ENCODE measurements around the gene DACH1.

Gene DACH1

DNA sequence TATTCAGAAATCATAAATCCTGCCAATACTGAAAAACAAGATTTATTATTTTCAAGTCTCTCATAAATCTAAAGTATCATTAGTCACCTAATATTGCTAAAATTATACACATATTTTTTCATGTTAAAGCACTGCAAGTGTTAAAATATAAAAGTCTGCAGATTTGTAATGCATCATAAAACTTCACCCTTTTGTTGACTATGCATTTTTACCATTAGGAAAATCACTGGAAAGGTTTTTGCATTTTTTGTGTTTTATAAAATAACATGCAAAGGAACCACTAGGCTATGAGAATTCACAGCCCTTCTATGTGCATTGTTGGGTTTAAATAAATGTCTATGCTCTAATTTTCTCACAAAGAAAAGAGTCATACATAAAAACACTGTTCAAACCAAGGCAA, 407.3 kb downstream of the DACH1 start:
- no peak for DNase-seq (ENCODE audit: low spot score)
- in situ Hi-C loops (cut with MboI; ENCODE audit: low sequenced_read_pairs, unreplicated experiment): no loop called here
- TF ChIP-seq, protein P1, sequence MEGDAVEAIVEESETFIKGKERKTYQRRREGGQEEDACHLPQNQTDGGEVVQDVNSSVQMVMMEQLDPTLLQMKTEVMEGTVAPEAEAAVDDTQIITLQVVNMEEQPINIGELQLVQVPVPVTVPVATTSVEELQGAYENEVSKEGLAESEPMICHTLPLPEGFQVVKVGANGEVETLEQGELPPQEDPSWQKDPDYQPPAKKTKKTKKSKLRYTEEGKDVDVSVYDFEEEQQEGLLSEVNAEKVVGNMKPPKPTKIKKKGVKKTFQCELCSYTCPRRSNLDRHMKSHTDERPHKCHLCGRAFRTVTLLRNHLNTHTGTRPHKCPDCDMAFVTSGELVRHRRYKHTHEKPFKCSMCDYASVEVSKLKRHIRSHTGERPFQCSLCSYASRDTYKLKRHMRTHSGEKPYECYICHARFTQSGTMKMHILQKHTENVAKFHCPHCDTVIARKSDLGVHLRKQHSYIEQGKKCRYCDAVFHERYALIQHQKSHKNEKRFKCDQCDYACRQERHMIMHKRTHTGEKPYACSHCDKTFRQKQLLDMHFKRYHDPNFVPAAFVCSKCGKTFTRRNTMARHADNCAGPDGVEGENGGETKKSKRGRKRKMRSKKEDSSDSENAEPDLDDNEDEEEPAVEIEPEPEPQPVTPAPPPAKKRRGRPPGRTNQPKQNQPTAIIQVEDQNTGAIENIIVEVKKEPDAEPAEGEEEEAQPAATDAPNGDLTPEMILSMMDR (IDR thresholded peaks at IDR 0.05; ENCODE audit: borderline replicate concordance, control extremely low read depth, extremely low read depth, insufficient read depth, missing control alignments): no peak

DNA sequence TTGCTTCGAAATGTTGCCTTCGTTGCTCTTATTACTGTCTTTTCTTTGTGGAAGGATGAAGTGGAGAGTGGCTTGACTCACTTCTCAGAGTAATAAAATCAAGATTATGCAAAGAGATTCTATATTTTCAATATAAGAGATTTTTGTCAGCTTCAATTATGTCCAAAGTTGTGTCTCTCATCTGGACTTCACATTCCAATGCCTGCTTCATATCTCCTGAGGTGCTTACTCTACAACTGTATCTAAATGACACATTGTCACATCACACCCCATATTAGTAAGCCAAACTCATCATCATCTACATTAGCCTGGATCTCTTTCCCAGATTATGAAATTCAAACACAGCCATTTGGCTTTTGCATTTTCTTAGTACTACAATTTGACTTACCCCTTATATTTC, 409.4 kb downstream of the DACH1 start:
- in situ Hi-C loops (cut with MboI; ENCODE audit: low sequenced_read_pairs, unreplicated experiment): no loop called here

DNA sequence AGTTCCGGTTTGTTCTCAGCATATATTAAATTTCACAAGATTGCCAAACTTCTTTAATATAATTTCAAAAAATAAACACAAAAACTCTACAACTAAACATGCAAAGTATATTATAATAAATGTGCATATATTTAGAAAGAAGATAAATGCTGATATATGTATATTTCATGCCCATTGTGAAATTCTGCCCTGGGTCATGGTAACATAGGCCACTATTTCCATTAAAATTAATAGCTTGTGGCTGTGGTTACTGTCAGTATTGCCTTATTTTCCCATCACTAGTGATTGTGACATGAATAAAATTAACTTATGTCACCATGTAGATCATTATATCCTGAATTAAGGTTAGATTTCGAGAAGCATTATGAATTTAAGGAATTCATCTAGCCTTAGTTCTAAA, 410.9 kb downstream of the DACH1 start:
- DNase-seq (ENCODE audit: low spot score): no peak
- TF ChIP-seq, protein P1 (IDR thresholded peaks at IDR 0.05; ENCODE audit: borderline replicate concordance, control extremely low read depth, extremely low read depth, insufficient read depth, missing control alignments): no peak
- in situ Hi-C loops (cut with MboI; ENCODE audit: low sequenced_read_pairs, unreplicated experiment): no loop called here

More for the DNA sequence above, 409.4 kb downstream of the DACH1 start:
- TF ChIP-seq, protein P1 (IDR thresholded peaks at IDR 0.05; ENCODE audit: borderline replicate concordance, control extremely low read depth, extremely low read depth, insufficient read depth, missing control alignments): no peak
- no peak for DNase-seq (ENCODE audit: low spot score)

DNA sequence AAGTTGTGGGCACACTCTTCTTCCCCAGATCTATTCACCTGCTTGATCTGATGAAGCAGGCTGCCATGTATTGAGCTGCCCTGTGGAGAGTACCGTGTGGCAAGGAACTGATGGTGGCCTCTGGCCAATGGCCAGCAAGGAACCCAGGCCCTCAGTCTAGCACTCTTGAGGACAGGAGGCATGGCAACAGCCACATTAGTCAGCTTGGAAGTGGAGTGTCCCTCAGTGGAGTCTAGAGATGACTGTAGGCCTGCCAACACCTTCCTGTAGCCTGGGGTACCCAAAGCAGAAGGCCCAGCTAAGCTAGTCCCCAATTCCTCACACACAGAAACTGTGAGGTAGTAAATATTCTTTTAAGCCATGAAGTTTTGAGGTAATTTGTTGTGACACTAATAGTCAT, 412.5 kb downstream of the DACH1 start:
- TF ChIP-seq, protein P1 (IDR thresholded peaks at IDR 0.05; ENCODE audit: borderline replicate concordance, control extremely low read depth, extremely low read depth, insufficient read depth, missing control alignments): no peak
- in situ Hi-C loops (cut with MboI; ENCODE audit: low sequenced_read_pairs, unreplicated experiment): no loop called here
- DNase-seq (ENCODE audit: low spot score): no peak

DNA sequence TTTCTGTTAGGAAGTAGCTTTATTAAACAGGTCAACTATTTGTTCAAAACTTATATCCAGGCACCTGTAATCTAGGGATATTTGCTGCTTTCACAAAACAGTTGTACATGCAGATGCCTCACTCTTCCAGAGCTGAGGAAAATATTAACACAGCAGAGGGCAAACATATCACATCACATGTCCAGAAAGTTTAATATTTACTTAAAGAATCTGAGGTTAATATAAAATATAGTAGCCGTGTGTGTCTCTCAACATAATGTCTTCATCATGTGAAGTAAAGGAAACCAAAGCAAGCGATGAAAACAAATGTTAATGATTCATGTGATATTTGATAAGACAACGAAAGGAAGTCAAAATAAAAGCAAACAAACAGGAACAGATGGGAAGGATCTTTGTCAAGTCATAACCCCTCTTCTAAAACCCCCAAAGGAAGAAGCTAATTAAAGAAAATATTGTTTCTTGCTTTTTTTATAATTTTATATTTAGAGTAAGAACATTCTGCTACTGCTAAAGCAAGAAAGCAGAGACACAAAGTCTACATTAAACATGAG, 418.8 kb downstream of the DACH1 start:
- DNase-seq (ENCODE audit: low spot score): no peak
- TF ChIP-seq, protein P1 (IDR thresholded peaks at IDR 0.05; ENCODE audit: borderline replicate concordance, control extremely low read depth, extremely low read depth, insufficient read depth, missing control alignments): no peak
- in situ Hi-C loops (cut with MboI; ENCODE audit: low sequenced_read_pairs, unreplicated experiment): no loop called here

DNA sequence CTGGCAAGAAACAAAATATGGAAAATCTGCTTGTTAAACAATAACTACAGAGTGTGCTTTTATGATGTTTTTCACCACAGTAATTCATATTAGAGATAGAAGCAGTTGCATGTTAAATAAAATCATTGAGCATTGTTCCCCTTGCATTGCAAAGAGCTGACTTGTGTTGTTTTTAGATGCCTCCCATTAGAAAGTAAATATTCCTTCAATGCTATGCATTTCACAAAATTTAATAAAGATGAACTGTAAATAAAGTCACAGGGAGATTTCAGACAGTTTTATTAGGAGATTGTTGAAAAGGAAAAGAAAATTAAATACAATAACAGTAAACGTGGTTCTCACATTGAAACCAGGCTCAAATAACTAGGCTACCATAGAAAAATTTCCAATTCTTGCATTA, 429.3 kb downstream of the DACH1 start:
- TF ChIP-seq, protein P1 (IDR thresholded peaks at IDR 0.05; ENCODE audit: borderline replicate concordance, control extremely low read depth, extremely low read depth, insufficient read depth, missing control alignments): no peak
- in situ Hi-C loops (cut with MboI; ENCODE audit: low sequenced_read_pairs, unreplicated experiment): no loop called here
- DNase-seq (ENCODE audit: low spot score): no peak
